Activated CD4-positive, alpha-beta T cell treated with anti-CD3 and anti-CD28 coated beads for 36 hours (primary cell): ENCODE data around the gene PRC1. TPM values are rescaled to one million over a fixed set of nuclear protein-coding genes. Genes with fewer than 3 reads are reported as not detected.

ENCODE experiments used
- ATAC-seq: fragments of 200-7000 bp; cut with Tn5 transposase; one replicate; pipeline ENCODE4 v1.10.0; 2021; ENCODE audit warnings: mild to moderate bottlenecking, moderate library complexity
- CTCF ChIA-PET: fragments of 350-600 bp; sonication (Branson Sonifier 250); formaldehyde crosslinking; loops from one replicate; lab custom pipeline; 2021; ENCODE audit warnings: antibody characterized with exemption; lab: Charles Lee
- POLR2A ChIA-PET: fragments of 350-600 bp; sonication (Branson Sonifier 250); formaldehyde crosslinking; loops from one replicate; lab custom pipeline; 2021; ENCODE audit warnings: antibody characterized with exemption, inconsistent platforms; lab: Charles Lee
- DNase-seq: peaks from one replicate; pipeline ENCODE4 v3.0.0-alpha.2; 2020
- H3K27ac Mint-ChIP-seq: one replicate; pipeline ENCODE4 v1.8.0; 2021; ENCODE audit warnings: mixed read lengths
- H3K27me3 Mint-ChIP-seq: one replicate; pipeline ENCODE4 v1.8.0; 2021; ENCODE audit warnings: mixed read lengths
- H3K36me3 Mint-ChIP-seq: one replicate; pipeline ENCODE4 v1.8.0; 2021; ENCODE audit warnings: low read depth, mixed read lengths
- H3K4me1 Mint-ChIP-seq: one replicate; pipeline ENCODE4 v1.8.0; 2021; ENCODE audit warnings: mixed read lengths
- H3K4me3 Mint-ChIP-seq: one replicate; pipeline ENCODE4 v1.8.0; 2021; ENCODE audit warnings: mild to moderate bottlenecking, moderate library complexity, mixed read lengths
- H3K9me3 Mint-ChIP-seq: one replicate; pipeline ENCODE4 v1.8.0; 2021; ENCODE audit warnings: low read depth, mixed read lengths
- intact Hi-C, 2 experiments: fragments of 100-400 bp; cut with DNase I in 1 of 2; cut with micrococcal nuclease in 1 of 2; formaldehyde crosslinking; loops; one replicate each; pipeline versions ENCODE4 v1.14.2 to v1.15.1; 2022 to 2024; cut with DNase I, micrococcal nuclease
- total RNA-seq, 2 experiments: library from RNA; stranded (reverse); gene quantifications; one replicate each; pipeline ENCODE4 v1.2.3, GENCODE V29; 2021

PRC1 gene
- total RNA-seq, 2 experiments from 2014 or later, result 111 to 157 TPM

DNA sequence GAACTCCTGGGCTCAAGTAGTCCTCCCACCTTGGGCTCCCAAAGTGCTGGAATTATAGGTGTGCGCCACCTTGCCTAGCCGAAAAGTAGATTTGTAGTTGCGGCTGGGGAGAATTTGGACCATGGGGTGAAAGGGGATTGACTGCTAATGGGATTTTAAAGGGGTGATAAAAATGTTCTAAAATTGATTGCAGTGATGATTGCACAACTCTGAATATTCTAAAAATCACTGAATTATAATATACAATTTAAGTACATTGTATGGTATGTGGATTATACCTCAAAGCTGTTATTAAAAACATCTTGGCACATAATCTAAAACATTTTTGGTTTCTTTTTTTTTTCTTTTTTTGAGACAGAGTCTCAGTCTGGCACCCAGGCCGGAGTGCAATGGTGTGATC lies 3.9 kb downstream of the PRC1 start:
- CTCF ChIA-PET, result interaction anchor here (1.3 kb wide), 1 partner anchor 58 kb away, joined by 3 read pairs; the partner anchor contains the start of gene HDDC3
- Mint-ChIP-seq H3K27ac (no peak overlapping the region), H3K36me3 (peaks cover 18% of the 10 kb centered on the region), H3K9me3 (no peaks in the 10 kb centered on the region), H3K4me1 (peaks cover 27% of the 10 kb centered on the region), H3K4me3 (no peak overlapping the region), H3K27me3 (no peaks in the 10 kb centered on the region)
- POLR2A ChIA-PET, result interaction anchor here (1.5 kb wide), 1 partner anchor 38 kb away, joined by 3 read pairs; no protein-coding TSS in a partner anchor
- no peak for ATAC-seq
- intact Hi-C loops, result loop anchor here in 1 of 2 experiments (5.0 kb wide), 1 partner anchor 33 kb away; no protein-coding TSS in a partner anchor
- DNase-seq, result no peak

DNA sequence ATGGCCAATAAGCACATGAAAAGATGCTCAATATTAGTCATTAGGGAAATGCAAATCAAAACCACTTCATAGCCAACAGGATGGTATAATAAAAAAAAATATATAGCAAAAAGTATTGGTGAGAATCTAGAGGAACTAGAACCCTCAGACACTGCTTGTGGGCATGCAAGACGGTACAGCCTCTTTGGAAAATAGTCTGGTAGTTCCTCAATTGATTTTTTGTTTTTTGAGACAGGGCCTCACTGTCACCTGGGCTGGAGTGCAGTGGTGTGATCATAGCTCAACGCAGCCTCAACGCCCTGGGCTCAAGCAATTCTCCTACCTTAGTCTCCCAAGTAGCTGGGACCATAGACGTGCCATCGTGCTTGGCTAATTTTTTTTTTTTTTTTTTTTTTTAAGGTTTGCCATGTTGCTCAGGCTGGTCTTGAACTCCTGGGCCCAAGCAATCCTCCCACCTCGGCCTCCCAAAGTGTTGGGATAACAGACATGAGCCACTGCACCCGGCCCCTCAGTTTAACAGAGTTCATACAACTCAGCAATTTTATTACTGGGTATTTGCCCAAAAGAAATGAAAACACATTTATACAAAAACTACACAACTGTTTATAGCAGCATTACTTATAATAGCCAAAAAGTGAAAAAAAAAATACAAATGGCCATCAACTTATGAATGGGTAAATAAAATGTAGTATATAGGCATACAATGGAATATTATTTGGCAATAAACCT lies 5.1 kb downstream of the PRC1 start:
- H3K27me3 Mint-ChIP-seq, result no peaks in the 10 kb centered on the region
- H3K4me3 Mint-ChIP-seq, result no peak overlapping the region
- no peak for DNase-seq
- ATAC-seq, result no peak
- ChIA-PET POLR2A (no interaction called here), CTCF (interaction anchor here (2.8 to 3.6 kb wide), 2 partner anchors 33 to 57 kb away, joined by 9 to 11 read pairs; partner anchors contain the start of gene HDDC3)
- no peak overlapping the region for H3K27ac Mint-ChIP-seq
- peaks cover 24% of the 10 kb centered on the region for H3K4me1 Mint-ChIP-seq
- intact Hi-C loops, result no loop called here
- H3K9me3 Mint-ChIP-seq, result no peaks in the 10 kb centered on the region
- peaks cover 21% of the 10 kb centered on the region for H3K36me3 Mint-ChIP-seq

DNA sequence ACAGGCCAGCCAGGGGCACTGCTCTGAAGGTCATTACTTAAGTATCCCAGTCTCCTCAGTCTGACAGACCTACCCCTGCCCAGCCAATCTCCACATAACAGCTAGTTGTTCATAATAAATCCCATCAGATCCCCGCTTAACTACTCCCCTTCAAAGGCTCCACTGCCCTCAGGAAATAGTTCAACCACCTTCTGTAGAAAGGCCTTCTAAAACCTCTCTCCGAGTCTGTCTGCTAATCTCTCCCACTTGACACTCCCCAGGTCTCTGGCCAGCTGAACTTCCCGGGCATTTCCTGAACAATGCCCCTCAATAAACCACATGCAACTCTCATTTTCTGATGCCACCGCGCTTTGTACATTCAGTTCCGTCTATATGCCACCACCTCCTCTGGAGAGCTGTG lies 6.0 kb downstream of the PRC1 start:
- intact Hi-C loops, result no loop called here
- H3K27ac Mint-ChIP-seq, result no peak overlapping the region
- no peak for DNase-seq
- H3K27me3 Mint-ChIP-seq, result no peaks in the 10 kb centered on the region
- ChIA-PET CTCF (interaction anchor here (0.9 to 3.6 kb wide), 4 partner anchors 32 to 56 kb away, joined by 3 to 11 read pairs (median 6); partner anchors contain the start of genes HDDC3 and UNC45A), POLR2A (no interaction called here)
- peaks cover 27% of the 10 kb centered on the region for H3K36me3 Mint-ChIP-seq
- H3K9me3 Mint-ChIP-seq, result no peaks in the 10 kb centered on the region
- H3K4me1 Mint-ChIP-seq, result peaks cover 24% of the 10 kb centered on the region
- no peak overlapping the region for H3K4me3 Mint-ChIP-seq
- ATAC-seq, result no peak

DNA sequence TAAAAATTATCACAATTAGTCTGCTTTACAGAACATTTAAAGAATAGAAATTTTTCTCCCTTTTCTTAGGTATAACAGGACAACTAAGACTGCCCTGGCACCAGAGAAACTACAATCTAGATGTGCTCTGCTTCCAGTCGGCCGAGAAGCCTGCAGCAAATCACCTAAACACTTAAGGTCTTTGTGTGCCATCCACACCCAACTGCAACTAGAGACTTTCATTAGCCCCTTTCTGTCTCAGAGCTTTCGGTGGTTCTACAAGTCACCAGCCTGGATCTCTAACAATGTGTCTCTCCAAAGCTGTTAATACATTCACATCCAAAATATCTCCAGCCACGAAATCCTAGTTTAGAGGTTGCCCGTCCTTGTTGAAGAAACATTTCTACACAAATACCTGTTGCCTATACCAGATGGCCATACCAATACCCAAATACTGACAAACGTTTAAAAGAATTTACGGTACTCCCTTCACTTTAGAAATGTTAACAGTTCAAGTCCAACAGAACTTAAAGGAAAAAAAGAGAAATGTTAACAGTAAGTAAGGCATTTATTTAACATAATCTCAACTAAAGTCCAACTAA lies 6.7 kb downstream of the PRC1 start:
- ChIA-PET POLR2A (no interaction called here), CTCF (interaction anchor here (0.9 to 3.6 kb wide), 4 partner anchors 31 to 55 kb away, joined by 3 to 11 read pairs (median 6); partner anchors contain the start of genes HDDC3 and UNC45A)
- intact Hi-C loops, result no loop called here
- Mint-ChIP-seq H3K9me3 (no peaks in the 10 kb centered on the region), H3K4me3 (no peak overlapping the region), H3K27me3 (no peaks in the 10 kb centered on the region), H3K27ac (no peak overlapping the region), H3K36me3 (peaks cover 29% of the 10 kb centered on the region), H3K4me1 (peaks cover 28% of the 10 kb centered on the region)
- ATAC-seq (no peak), DNase-seq (no peak)

- ChIA-PET POLR2A (no interaction called here), CTCF (interaction anchor here (1.1 to 3.6 kb wide), 6 partner anchors 28 to 84 kb away, joined by 4 to 11 read pairs (median 5); partner anchors contain the start of genes HDDC3, MAN2A2 and UNC45A)
- intact Hi-C loops, result no loop called here
- no peaks in the 10 kb centered on the region for H3K27me3 Mint-ChIP-seq
- H3K36me3 Mint-ChIP-seq, result peaks cover 31% of the 10 kb centered on the region
- no peak for ATAC-seq
- H3K4me1 Mint-ChIP-seq, result peaks cover 26% of the 10 kb centered on the region
- no peak for DNase-seq
- no peak overlapping the region for H3K27ac Mint-ChIP-seq
- no peak overlapping the region for H3K4me3 Mint-ChIP-seq
- no peaks in the 10 kb centered on the region for H3K9me3 Mint-ChIP-seq
Measured at GRCh38 chr15:90986790-90987507, 7.4 kb downstream of the PRC1 start.

DNA sequence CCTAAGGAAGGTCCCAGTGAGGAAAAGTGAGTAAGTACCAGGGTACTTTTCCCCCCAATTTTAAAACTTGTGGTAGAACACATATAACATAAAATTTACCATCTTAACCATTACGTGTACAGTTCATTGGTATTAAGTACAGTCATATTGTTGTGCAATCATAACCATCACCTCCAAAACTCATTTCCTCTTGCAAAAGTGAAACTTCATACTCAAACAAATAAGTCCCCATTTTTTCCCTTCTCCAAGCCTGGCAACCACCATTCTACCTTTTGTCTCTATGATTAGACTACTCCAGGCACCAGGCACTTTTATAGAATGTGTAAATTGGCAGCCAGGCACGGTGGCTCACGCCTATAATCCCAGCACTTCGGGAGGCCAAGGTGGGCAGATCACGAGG lies 12.2 kb downstream of the PRC1 start:
- peak overlapping the region; percentile 32 for H3K27ac Mint-ChIP-seq
- DNase-seq (no peak), ATAC-seq (peak; percentile 57)
- no peaks in the 10 kb centered on the region for H3K9me3 Mint-ChIP-seq
- intact Hi-C loops, result no loop called here
- H3K4me1 Mint-ChIP-seq, result peaks cover 11% of the 10 kb centered on the region
- ChIA-PET POLR2A (no interaction called here), CTCF (interaction anchor here (0.8 to 1.9 kb wide), 3 partner anchors 16 to 49 kb away, joined by 3 to 6 read pairs (median 3); no protein-coding TSS in a partner anchor)
- H3K4me3 Mint-ChIP-seq, result no peak overlapping the region
- no peaks in the 10 kb centered on the region for H3K27me3 Mint-ChIP-seq
- peaks cover 62% of the 10 kb centered on the region for H3K36me3 Mint-ChIP-seq

GRCh38 chr15:90981681-90982080 lies 12.7 kb downstream of the PRC1 start:
- CTCF ChIA-PET, result interaction anchor here (1.1 to 1.4 kb wide), 3 partner anchors 25 to 290 kb away, joined by 3 to 6 read pairs (median 3); no protein-coding TSS in a partner anchor
- Mint-ChIP-seq H3K4me1 (peaks cover 9% of the 10 kb centered on the region), H3K4me3 (no peak overlapping the region), H3K27me3 (no peaks in the 10 kb centered on the region), H3K9me3 (no peaks in the 10 kb centered on the region), H3K36me3 (peaks cover 64% of the 10 kb centered on the region), H3K27ac (no peak overlapping the region)
- DNase-seq (no peak), ATAC-seq (no peak)
- intact Hi-C loops, result no loop called here
- POLR2A ChIA-PET, result interaction anchor here (0.7 to 1.0 kb wide), 2 partner anchors 10 to 1502 kb away, joined by 3 to 6 read pairs; no protein-coding TSS in a partner anchor

- peaks cover 9% of the 10 kb centered on the region for H3K4me1 Mint-ChIP-seq
- H3K4me3 Mint-ChIP-seq, result no peak overlapping the region
- no peaks in the 10 kb centered on the region for H3K27me3 Mint-ChIP-seq
- peaks cover 78% of the 10 kb centered on the region for H3K36me3 Mint-ChIP-seq
- no peaks in the 10 kb centered on the region for H3K9me3 Mint-ChIP-seq
- ChIA-PET POLR2A (interaction anchor here (1.2 to 1.5 kb wide), 2 partner anchors 13 to 54 kb away, joined by 3 to 4 read pairs; no protein-coding TSS in a partner anchor), CTCF (interaction anchor here (0.7 to 1.4 kb wide), 5 partner anchors 9 to 47 kb away, joined by 3 to 6 read pairs (median 5); partner anchors contain the start of gene HDDC3)
- ATAC-seq, result no peak
- H3K27ac Mint-ChIP-seq, result no peak overlapping the region
- DNase-seq, result no peak
- intact Hi-C loops, result no loop called here
Measured at GRCh38 chr15:90979582-90979981, 14.8 kb downstream of the PRC1 start.

DNA sequence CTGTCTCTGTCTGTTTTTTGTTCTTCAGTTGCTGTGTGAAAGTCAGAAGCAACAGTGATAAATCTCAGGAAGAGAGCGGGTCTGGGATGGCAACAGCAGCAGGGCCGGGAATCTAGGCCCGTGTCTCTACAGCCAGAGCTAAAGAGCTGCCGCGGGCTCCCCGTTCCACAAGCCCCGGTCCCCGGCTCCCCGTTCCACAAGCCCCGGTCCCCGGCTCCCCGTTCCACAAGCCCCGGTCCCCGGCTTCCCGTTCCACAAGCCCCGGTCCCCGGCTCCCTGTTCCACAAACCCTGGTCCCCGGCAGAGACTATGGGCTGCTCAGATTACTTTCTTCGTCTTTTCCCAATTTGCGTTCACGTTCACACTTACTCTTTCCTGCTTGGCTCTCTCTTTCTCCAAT lies 20.1 kb downstream of the PRC1 start:
- no peaks in the 10 kb centered on the region for H3K4me1 Mint-ChIP-seq
- ChIA-PET CTCF (no interaction called here), POLR2A (no interaction called here)
- H3K4me3 Mint-ChIP-seq, result no peak overlapping the region
- no peak overlapping the region for H3K27ac Mint-ChIP-seq
- DNase-seq, result no peak
- no peaks in the 10 kb centered on the region for H3K9me3 Mint-ChIP-seq
- H3K27me3 Mint-ChIP-seq, result no peaks in the 10 kb centered on the region
- ATAC-seq, result no peak
- intact Hi-C loops, result no loop called here
- H3K36me3 Mint-ChIP-seq, result peaks cover 60% of the 10 kb centered on the region

DNA sequence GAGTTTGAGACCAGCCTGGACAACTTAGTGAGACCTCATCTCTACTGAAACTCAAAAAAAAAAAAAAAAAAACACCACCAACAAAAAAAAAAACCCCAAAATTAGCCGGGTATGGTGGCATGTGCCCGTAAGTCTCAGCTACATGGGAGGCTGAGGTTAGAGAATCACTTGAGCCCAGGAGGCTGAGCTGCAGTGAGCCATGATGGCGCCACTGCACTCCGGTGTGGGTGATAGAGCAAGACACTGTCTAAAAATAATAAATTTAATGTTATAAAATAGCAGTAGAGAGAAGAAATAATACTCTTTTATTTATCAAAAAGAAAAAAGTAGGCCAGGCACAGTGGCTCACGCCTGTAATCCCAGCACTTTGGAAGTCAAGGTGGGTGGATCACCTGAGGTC lies 22.2 kb downstream of the PRC1 start:
- CTCF ChIA-PET, result no interaction called here
- no peak overlapping the region for H3K27ac Mint-ChIP-seq

GRCh38 chr15:90970274-90970673 lies 24.1 kb downstream of the PRC1 start:
- POLR2A ChIA-PET, result no interaction called here
- DNase-seq, result no peak
- Mint-ChIP-seq H3K36me3 (peaks cover 62% of the 10 kb centered on the region), H3K9me3 (no peaks in the 10 kb centered on the region), H3K4me3 (no peak overlapping the region), H3K4me1 (no peaks in the 10 kb centered on the region), H3K27ac (no peak overlapping the region), H3K27me3 (no peaks in the 10 kb centered on the region)
- CTCF ChIA-PET, result interaction anchor here (0.7 to 3.3 kb wide), 3 partner anchors 9 to 85 kb away, joined by 3 to 19 read pairs (median 3); no protein-coding TSS in a partner anchor
- intact Hi-C loops, result no loop called here
- ATAC-seq, result no peak

More for the DNA sequence above, 22.2 kb downstream of the PRC1 start:
- POLR2A ChIA-PET, result interaction anchor here (0.7 to 1.4 kb wide), 2 partner anchors 9 to 33 kb away, joined by 4 to 6 read pairs; no protein-coding TSS in a partner anchor
- DNase-seq (no peak), ATAC-seq (no peak)
- Mint-ChIP-seq H3K27me3 (no peaks in the 10 kb centered on the region), H3K36me3 (peaks cover 64% of the 10 kb centered on the region), H3K9me3 (no peaks in the 10 kb centered on the region), H3K4me3 (no peak overlapping the region), H3K4me1 (no peaks in the 10 kb centered on the region)
- intact Hi-C loops, result no loop called here
